HepG2 (cell line): ENCODE results near the gene SLIT1. TPM values are rescaled to one million over a fixed set of nuclear protein-coding genes. Genes with fewer than 3 reads are reported as not detected.

Experiments used
- DMAP1 ChIP-seq: IDR thresholded peaks from 2 replicates; pipeline ENCODE4 v1.6.1; 2016
- FOXJ3 ChIP-seq: sonication (generic); formaldehyde crosslinking; IDR thresholded peaks from 2 replicates; pipeline ENCODE4 v1.4.0; 2020; ENCODE audit warnings: missing genetic modification reagents, mild to moderate bottlenecking, borderline replicate concordance
- FOXK1 ChIP-seq: sonication (generic); formaldehyde crosslinking; IDR thresholded peaks from 2 replicates; pipeline ENCODE4 v1.4.0; 2020; ENCODE audit warnings: low read depth, missing genetic modification reagents, borderline replicate concordance
- GFI1 ChIP-seq: sonication (generic); formaldehyde crosslinking; IDR thresholded peaks from 2 replicates; pipeline ENCODE4 v1.5.0; 2020; ENCODE audit warnings: missing genetic modification reagents, mild to moderate bottlenecking, borderline replicate concordance
- HMG20A ChIP-seq: IDR thresholded peaks from 2 replicates; pipeline ENCODE4 v1.6.1; 2016; ENCODE audit warnings: borderline replicate concordance
- LCORL ChIP-seq, 2 experiments: fragments of 450-650 bp in 1 of 2; sonication (generic) in 1 of 2; formaldehyde crosslinking in 1 of 2; IDR thresholded peaks; 2 replicates each; pipeline versions ENCODE4 v1.5.0 to v1.6.1; 2017 to 2020; ENCODE audit warnings: antibody characterized with exemption in 1 of 2, missing genetic modification reagents in 1 of 2
- MZF1 ChIP-seq: sonication (generic); formaldehyde crosslinking; IDR thresholded peaks from 2 replicates; pipeline ENCODE4 v1.8.1; 2023; ENCODE audit warnings: mild to moderate bottlenecking, missing genetic modification reagents, borderline replicate concordance
- SALL2 ChIP-seq: sonication (generic); formaldehyde crosslinking; IDR thresholded peaks from 2 replicates; pipeline ENCODE4 v1.8.1; 2023; ENCODE audit warnings: mild to moderate bottlenecking, missing genetic modification reagents, inconsistent platforms
- TBP ChIP-seq: sonication (generic); formaldehyde crosslinking; IDR thresholded peaks from 2 replicates; pipeline ENCODE4 v1.5.0; 2020; ENCODE audit warnings: missing genetic modification reagents
- ZNF292 ChIP-seq: sonication (generic); formaldehyde crosslinking; IDR thresholded peaks from 2 replicates; pipeline ENCODE4 v1.8.1; 2022; ENCODE audit warnings: mild to moderate bottlenecking, low read depth, missing genetic modification reagents, borderline replicate concordance
- ZNF501 ChIP-seq: sonication (generic); formaldehyde crosslinking; IDR thresholded peaks from 2 replicates; pipeline ENCODE4 v1.5.1; 2020; ENCODE audit warnings: mild to moderate bottlenecking, moderate library complexity, missing genetic modification reagents
- ZNF746 ChIP-seq: sonication (generic); formaldehyde crosslinking; IDR thresholded peaks from 2 replicates; pipeline ENCODE4 v1.8.0; 2022; ENCODE audit warnings: mild to moderate bottlenecking, missing genetic modification reagents
- polyA plus RNA-seq, 8 experiments: library from polyadenylated mRNA; depleted of rRNA in 3 of 8; stranded (reverse) in 7 of 8; unstranded in 1 of 8; fragments of >200 nt; fragmentation: Illumina TruSeq in 4 of 8; extraction: Trizol in 4 of 8; gene quantifications; 2 replicates each; pipeline versions ENCODE4 v1.2.1 to v1.2.3, GENCODE V29; 2011 to 2016; ENCODE audit warnings: low read depth in 4 of 8, missing spikeins in 1 of 8, mixed read lengths in 1 of 8; ENCODE audit not compliant: insufficient read depth in 1 of 8
- total RNA-seq, 5 experiments: library from RNA; depleted of rRNA; stranded (reverse); fragments of >200 nt; fragmentation: Illumina TruSeq; extraction: Trizol; gene quantifications; 2 replicates each; pipeline ENCODE4 v1.2.3, GENCODE V29; 2016; ENCODE audit warnings: low read depth in 1 of 5
- TF ChIP-seq, protein P1 (sequence below): sonication (generic); formaldehyde crosslinking; IDR thresholded peaks from 2 replicates; pipeline ENCODE4 v1.4.0; 2020; ENCODE audit warnings: missing genetic modification reagents
- TF ChIP-seq, protein P2 (sequence below): sonication (generic); formaldehyde crosslinking; IDR thresholded peaks from 2 replicates; pipeline ENCODE4 v1.4.0; 2020; ENCODE audit warnings: mild to moderate bottlenecking, missing genetic modification reagents
- TF ChIP-seq, protein P3 (sequence below): sonication (generic); formaldehyde crosslinking; IDR thresholded peaks from 2 replicates; pipeline ENCODE4 v1.4.0; 2020; ENCODE audit warnings: missing genetic modification reagents

SLIT1 gene
- total and polyA plus RNA-seq, 2 of the 13 experiments (the other 11 are each of a cell fraction or from before 2014, with no cell fraction given), result 0.09 to 0.33 TPM

DNA sequence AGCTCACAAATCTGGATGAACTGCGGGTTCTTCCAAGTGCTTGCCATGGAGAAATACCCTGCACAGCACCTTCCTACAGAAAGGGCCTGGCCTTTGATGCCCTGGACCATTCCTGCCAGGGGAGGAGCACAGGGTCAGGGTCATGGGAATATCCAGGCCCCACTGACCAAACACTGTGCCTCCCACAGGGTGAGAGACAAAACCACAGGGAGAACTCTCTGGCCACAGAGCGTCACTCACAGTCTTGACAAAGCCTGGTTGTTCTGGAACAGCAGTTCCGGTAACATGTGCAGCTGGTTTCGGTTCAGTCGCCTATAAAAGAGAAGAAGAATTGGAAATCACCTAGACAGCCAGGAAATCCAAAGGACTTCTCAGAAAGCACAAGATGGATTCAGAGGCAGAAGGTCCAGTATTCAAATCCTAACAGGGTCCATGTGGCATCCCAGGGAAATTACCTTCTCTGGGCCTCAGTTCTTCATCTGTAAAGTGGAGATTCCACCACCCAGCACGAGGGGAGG, 28.1 kb downstream of the SLIT1 start (continued):
- TF ChIP-seq, protein P1, sequence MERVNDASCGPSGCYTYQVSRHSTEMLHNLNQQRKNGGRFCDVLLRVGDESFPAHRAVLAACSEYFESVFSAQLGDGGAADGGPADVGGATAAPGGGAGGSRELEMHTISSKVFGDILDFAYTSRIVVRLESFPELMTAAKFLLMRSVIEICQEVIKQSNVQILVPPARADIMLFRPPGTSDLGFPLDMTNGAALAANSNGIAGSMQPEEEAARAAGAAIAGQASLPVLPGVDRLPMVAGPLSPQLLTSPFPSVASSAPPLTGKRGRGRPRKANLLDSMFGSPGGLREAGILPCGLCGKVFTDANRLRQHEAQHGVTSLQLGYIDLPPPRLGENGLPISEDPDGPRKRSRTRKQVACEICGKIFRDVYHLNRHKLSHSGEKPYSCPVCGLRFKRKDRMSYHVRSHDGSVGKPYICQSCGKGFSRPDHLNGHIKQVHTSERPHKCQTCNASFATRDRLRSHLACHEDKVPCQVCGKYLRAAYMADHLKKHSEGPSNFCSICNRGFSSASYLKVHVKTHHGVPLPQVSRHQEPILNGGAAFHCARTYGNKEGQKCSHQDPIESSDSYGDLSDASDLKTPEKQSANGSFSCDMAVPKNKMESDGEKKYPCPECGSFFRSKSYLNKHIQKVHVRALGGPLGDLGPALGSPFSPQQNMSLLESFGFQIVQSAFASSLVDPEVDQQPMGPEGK (CRISPR knock-in tag), result peak; percentile 88
- TF ChIP-seq LCORL (IDR thresholded peaks at IDR 0.05), result no peak
- TF ChIP-seq LCORL (CRISPR knock-in tag; IDR thresholded peaks at IDR 0.05), result peak; percentile 49; the same call in 1 of the 2 replicates
- TF ChIP-seq, protein P2, sequence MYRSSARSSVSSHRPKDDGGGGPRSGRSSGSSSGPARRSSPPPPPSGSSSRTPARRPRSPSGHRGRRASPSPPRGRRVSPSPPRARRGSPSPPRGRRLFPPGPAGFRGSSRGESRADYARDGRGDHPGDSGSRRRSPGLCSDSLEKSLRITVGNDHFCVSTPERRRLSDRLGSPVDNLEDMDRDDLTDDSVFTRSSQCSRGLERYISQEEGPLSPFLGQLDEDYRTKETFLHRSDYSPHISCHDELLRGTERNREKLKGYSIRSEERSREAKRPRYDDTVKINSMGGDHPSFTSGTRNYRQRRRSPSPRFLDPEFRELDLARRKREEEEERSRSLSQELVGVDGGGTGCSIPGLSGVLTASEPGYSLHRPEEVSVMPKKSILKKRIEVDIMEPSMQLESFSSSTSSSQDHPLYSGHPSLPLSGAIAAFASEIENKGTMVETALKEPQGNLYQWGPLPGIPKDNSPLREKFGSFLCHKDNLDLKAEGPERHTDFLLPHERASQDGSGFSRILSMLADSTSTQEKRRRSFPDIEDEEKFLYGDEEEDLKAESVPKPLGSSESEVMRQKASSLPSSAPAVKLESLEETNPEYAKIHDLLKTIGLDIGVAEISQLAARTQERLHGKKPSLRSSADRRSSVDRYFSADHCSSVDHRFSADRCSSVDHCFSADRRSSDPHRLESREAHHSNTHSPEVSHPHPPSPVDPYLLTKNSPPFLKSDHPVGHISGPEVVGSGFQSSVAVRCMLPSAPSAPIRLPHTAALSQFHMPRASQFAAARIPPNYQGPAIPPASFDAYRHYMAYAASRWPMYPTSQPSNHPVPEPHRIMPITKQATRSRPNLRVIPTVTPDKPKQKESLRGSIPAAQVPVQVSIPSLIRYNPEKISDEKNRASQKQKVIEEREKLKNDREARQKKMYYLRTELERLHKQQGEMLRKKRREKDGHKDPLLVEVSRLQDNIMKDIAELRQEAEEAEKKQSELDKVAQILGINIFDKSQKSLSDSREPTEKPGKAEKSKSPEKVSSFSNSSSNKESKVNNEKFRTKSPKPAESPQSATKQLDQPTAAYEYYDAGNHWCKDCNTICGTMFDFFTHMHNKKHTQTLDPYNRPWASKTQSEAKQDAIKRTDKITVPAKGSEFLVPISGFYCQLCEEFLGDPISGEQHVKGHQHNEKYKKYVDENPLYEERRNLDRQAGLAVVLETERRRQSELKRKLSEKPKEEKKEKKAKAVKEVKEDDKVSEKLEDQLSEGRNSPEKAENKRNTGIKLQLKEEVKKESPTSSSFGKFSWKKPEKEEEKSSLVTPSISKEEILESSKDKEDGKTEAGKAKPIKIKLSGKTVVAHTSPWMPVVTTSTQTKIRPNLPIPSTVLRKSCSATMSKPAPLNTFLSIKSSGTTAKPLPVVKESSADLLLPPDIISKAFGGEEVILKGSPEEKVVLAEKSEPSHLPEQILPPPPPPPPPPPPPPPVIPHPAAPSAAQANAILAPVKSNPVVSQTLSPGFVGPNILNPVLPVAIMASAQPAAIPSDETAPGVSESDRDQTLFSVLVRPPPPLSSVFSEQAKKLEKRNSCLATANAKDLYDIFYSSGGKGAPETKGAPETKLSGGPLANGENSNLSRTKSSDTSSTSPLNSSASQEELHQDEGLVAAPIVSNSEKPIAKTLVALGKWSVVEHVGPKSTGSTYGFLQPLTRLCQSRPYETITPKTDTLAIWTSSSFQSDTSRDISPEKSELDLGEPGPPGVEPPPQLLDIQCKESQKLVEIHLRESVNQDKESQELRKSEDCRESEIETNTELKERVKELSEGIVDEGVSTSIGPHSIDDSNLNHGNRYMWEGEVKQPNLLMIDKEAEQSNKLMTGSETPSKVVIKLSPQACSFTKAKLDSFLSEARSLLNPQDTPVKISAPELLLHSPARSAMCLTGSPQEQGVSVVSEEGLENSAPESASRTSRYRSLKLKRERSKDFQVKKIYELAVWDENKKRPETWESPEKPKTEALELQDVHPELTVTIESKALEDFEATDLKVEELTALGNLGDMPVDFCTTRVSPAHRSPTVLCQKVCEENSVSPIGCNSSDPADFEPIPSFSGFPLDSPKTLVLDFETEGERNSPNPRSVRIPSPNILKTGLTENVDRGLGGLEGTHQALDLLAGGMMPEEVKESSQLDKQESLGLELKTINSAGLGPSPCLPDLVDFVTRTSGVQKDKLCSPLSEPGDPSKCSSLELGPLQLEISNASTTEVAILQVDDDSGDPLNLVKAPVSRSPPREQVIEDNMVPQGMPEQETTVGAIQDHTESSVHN (CRISPR knock-in tag), result no peak
- TF ChIP-seq HMG20A (CRISPR knock-in tag), result peak; percentile 93
- no peak for TF ChIP-seq SALL2
- no peak for TF ChIP-seq DMAP1 (CRISPR knock-in tag)
- TF ChIP-seq ZNF292, result peak; percentile 89; the same call in 1 of the 2 replicates
- TF ChIP-seq, protein P3, sequence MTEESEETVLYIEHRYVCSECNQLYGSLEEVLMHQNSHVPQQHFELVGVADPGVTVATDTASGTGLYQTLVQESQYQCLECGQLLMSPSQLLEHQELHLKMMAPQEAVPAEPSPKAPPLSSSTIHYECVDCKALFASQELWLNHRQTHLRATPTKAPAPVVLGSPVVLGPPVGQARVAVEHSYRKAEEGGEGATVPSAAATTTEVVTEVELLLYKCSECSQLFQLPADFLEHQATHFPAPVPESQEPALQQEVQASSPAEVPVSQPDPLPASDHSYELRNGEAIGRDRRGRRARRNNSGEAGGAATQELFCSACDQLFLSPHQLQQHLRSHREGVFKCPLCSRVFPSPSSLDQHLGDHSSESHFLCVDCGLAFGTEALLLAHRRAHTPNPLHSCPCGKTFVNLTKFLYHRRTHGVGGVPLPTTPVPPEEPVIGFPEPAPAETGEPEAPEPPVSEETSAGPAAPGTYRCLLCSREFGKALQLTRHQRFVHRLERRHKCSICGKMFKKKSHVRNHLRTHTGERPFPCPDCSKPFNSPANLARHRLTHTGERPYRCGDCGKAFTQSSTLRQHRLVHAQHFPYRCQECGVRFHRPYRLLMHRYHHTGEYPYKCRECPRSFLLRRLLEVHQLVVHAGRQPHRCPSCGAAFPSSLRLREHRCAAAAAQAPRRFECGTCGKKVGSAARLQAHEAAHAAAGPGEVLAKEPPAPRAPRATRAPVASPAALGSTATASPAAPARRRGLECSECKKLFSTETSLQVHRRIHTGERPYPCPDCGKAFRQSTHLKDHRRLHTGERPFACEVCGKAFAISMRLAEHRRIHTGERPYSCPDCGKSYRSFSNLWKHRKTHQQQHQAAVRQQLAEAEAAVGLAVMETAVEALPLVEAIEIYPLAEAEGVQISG (CRISPR knock-in tag), result peak; percentile 71
- TF ChIP-seq MZF1, result no peak
- peak; percentile 38; the same call in 1 of the 2 replicates for TF ChIP-seq FOXK1 (CRISPR knock-in tag)
- no peak for TF ChIP-seq TBP (CRISPR knock-in tag)
- TF ChIP-seq ZNF501 (CRISPR knock-in tag), result peak; percentile 19; the same call in 1 of the 2 replicates
- TF ChIP-seq GFI1 (CRISPR knock-in tag), result 0 out of 2 replicates have a peak, but pooled peaks have one; percentile 52
- peak; percentile 55; the same call in 1 of the 2 replicates for TF ChIP-seq ZNF746 (CRISPR knock-in tag)
- peak; percentile 14; the same call in 1 of the 2 replicates for TF ChIP-seq FOXJ3 (CRISPR knock-in tag)
- TF ChIP-seq, all 625 proteins: peak for 170
